ENCODE results near the gene FAM32A. TPM values are rescaled to one million over a fixed set of nuclear protein-coding genes. Genes with fewer than 3 reads are reported as not detected.

FAM32A gene
- total and polyA plus RNA-seq, 2 of the 8 experiments (the other 6 are each of a cell fraction or from before 2014, with no cell fraction given) = 75.6 to 105 TPM

DNA sequence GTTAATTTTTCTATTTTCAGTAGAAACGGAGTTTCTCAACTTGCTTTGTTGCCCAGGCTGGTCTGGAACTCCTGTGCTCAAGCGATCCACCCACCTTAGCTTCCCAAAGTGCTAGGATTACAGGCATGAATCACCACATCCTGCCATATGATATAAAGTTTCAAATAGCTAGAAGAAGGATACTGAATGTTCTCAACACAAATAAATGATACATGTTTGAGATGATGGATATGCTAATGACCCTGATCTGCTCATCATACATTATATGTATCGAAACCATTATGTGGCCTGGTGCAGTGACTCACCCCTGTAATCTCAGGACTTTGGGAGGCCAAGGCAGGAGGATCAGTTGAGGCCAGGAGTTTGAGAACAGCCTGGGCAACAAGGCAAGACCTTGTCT, 23.4 kb upstream of the FAM32A start:
- H3K36me3 ChIP-seq (ENCODE audit: control insufficient read depth in 2 of 4, insufficient read depth in 4 of 4, low read length in 3 of 4) = no peaks in the 10 kb centered on the region
- H3K4ac ChIP-seq (replicated peaks; ENCODE audit: insufficient read length, low read depth, low read length) = no peak overlapping the region
- H2BK5ac ChIP-seq (ENCODE audit: low read depth, low read length) = no peak overlapping the region
- H2BK15ac ChIP-seq (ENCODE audit: low read length) = no peak overlapping the region
- H3K27me3 ChIP-seq (replicated peaks in 1 of 4; ENCODE audit: control insufficient read depth in 3 of 4, extremely low read depth in 1 of 4, insufficient read depth in 3 of 4, low read length in 3 of 4) = no peaks in the 10 kb centered on the region
- POLR2A ChIA-PET (ENCODE audit: partially characterized antibody) = interaction anchor here (1.4 to 1.7 kb wide), 2 partner anchors 23 to 26 kb away, joined by 3 to 5 read pairs; partner anchors contain the start of gene FAM32A
- no peak overlapping the region for H2BK12ac ChIP-seq (ENCODE audit: low read depth, low read length)
- H3K79me1 ChIP-seq (ENCODE audit: low read depth, low read length) = no peaks in the 10 kb centered on the region
- H4K20me1 ChIP-seq (replicated peaks in 1 of 2; ENCODE audit: control insufficient read depth in 1 of 2, insufficient read depth in 2 of 2, low read length in 2 of 2) = no peaks in the 10 kb centered on the region
- no peak overlapping the region for H3K4me2 ChIP-seq (ENCODE audit: insufficient read depth in 1 of 2, low read depth in 2 of 2, low read length in 2 of 2)
- no peak overlapping the region for H2AFZ ChIP-seq (ENCODE audit: low read length)
- H3K18ac ChIP-seq (ENCODE audit: extremely low read depth, low read length) = no peak overlapping the region
- no peak overlapping the region for H3K9ac ChIP-seq (replicated peaks in 1 of 4; ENCODE audit: extremely low read depth in 1 of 4, low read depth in 3 of 4, low read length in 3 of 4)
- H3K79me2 ChIP-seq (ENCODE audit: control insufficient read depth in 1 of 2, insufficient read depth in 2 of 2, low read length in 2 of 2) = no peaks in the 10 kb centered on the region
- H4K5ac ChIP-seq (ENCODE audit: insufficient read length, low read depth, low read length) = no peak overlapping the region
- TF ChIP-seq EGR1 (IDR thresholded peaks at IDR 0.05; ENCODE audit: borderline replicate concordance, low read depth, low read length) = no peak
- TF ChIP-seq, protein P1, sequence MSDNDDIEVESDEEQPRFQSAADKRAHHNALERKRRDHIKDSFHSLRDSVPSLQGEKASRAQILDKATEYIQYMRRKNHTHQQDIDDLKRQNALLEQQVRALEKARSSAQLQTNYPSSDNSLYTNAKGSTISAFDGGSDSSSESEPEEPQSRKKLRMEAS (IDR thresholded peaks at IDR 0.05) = no peak
- no peak for TF ChIP-seq CHD2 (IDR thresholded peaks at IDR 0.05; ENCODE audit: low read length)
- no peak for TF ChIP-seq SIRT6 (IDR thresholded peaks at IDR 0.05; ENCODE audit: low read length)
- TF ChIP-seq RAD21 (IDR thresholded peaks at IDR 0.05 in 1 of 2, conservative IDR thresholded peaks at IDR 0.05 in 1 of 2; ENCODE audit: low read depth in 2 of 2, low read length in 2 of 2) = no peak
- no peak for TF ChIP-seq ZNF274 (IDR thresholded peaks at IDR 0.05; ENCODE audit: borderline replicate concordance, extremely low read depth, low read length)
- no peak for TF ChIP-seq EP300 (IDR thresholded peaks at IDR 0.05; ENCODE audit: borderline replicate concordance in 1 of 2, low read depth in 2 of 2, low read length in 2 of 2)
- TF ChIP-seq NRF1 (IDR thresholded peaks at IDR 0.05; ENCODE audit: low read depth, low read length) = no peak
- no peak for TF ChIP-seq TAF1 (IDR thresholded peaks at IDR 0.05; ENCODE audit: low read depth, low read length)
- no peak for TF ChIP-seq RBBP5 (IDR thresholded peaks at IDR 0.05; ENCODE audit: borderline replicate concordance, low read depth, low read length)
- no peak for TF ChIP-seq GTF2F1 (IDR thresholded peaks at IDR 0.05; ENCODE audit: borderline replicate concordance, low read depth, low read length)
- TF ChIP-seq BRCA1 (IDR thresholded peaks at IDR 0.05; ENCODE audit: low read depth, low read length) = no peak
- no peaks in the 10 kb centered on the region for H3K23me2 ChIP-seq (ENCODE audit: low read depth, low read length)
- no peak overlapping the region for H3K14ac ChIP-seq (ENCODE audit: insufficient read length)
- CTCF ChIA-PET (ENCODE audit: partially characterized antibody) = interaction anchor here (1.7 kb wide), 1 partner anchor 121 kb away, joined by 7 read pairs; no protein-coding TSS in a partner anchor
- FAIRE-seq (no peak), DNase-seq (ENCODE audit: low read depth in 1 of 2, low spot score in 2 of 2) (no peak)
- whole genome bisulfite sequencing, 2 experiments (ENCODE audit: extremely low coverage in 1 of 2, insufficient coverage in 1 of 2, insufficient read length in 1 of 2, insufficient replicate concordance in 2 of 2, low coverage in 1 of 2, low lambda C conversion rate in 2 of 2, missing lambda C conversion rate in 1 of 2) = 93% methylated on average over 3 of the region's 3 CpGs; no CpG with 5 or more reads in 1 of the 2 experiments
- no peak overlapping the region for H2BK20ac ChIP-seq (ENCODE audit: low read length)
- H3K4me3 ChIP-seq (ENCODE audit: extremely low read depth in 1 of 4, insufficient read depth in 2 of 4, low read depth in 3 of 4, low read length in 4 of 4) = no peak overlapping the region
- H3K27ac ChIP-seq (ENCODE audit: low read depth, low read length) = no peak overlapping the region
- no peaks in the 10 kb centered on the region for H3K4me1 ChIP-seq (replicated peaks in 1 of 4; ENCODE audit: control insufficient read depth in 3 of 4, insufficient read depth in 4 of 4, low read length in 3 of 4)
- H3K9me3 ChIP-seq (ENCODE audit: insufficient read depth in 2 of 2, low read depth in 1 of 2, low read length in 1 of 2) = no peaks in the 10 kb centered on the region
- no peak overlapping the region for H3K23ac ChIP-seq (ENCODE audit: insufficient read length)
- H3K56ac ChIP-seq (replicated peaks; ENCODE audit: insufficient read length, low read depth, low read length) = no peak overlapping the region
- H2AK5ac ChIP-seq (ENCODE audit: low read depth, low read length) = no peak overlapping the region
- no peak overlapping the region for H2BK120ac ChIP-seq (replicated peaks; ENCODE audit: low read depth, low read length)
- no peak overlapping the region for H4K91ac ChIP-seq (replicated peaks; ENCODE audit: insufficient read length, low read length)
- H4K8ac ChIP-seq (ENCODE audit: extremely low read depth, insufficient read depth, low read length) = no peak overlapping the region

Data from H1 (cell line).